Trophoblast cell (in vitro differentiated cells and primary cell): Measurements from ENCODE around the gene ALKBH4.

Source experiments
- DNase-seq, 2 donors: peaks; one replicate each; pipeline ENCODE4 v3.0.0-alpha.2; 2016
- H2AFZ ChIP-seq: 2 replicates; pipeline ENCODE4 v1.6.1; 2013; ENCODE audit warnings: low read length, moderate library complexity, mild to moderate bottlenecking; ENCODE audit not compliant: insufficient read depth, poor library complexity
- H2AK5ac ChIP-seq: 2 replicates; pipeline ENCODE4 v1.6.1; 2013; ENCODE audit warnings: mild to moderate bottlenecking, low read length
- H2BK120ac ChIP-seq: 2 replicates; pipeline ENCODE4 v1.6.1; 2013; ENCODE audit warnings: low read length, mild to moderate bottlenecking, moderate library complexity; ENCODE audit not compliant: insufficient read depth, poor library complexity
- H2BK12ac ChIP-seq: 2 replicates; pipeline ENCODE4 v1.6.1; 2013; ENCODE audit warnings: mild to moderate bottlenecking, low read length, moderate library complexity
- H2BK5ac ChIP-seq: 2 replicates; pipeline ENCODE4 v1.6.1; 2013; ENCODE audit warnings: low read length, low read depth, moderate library complexity, mild to moderate bottlenecking; ENCODE audit not compliant: poor library complexity
- H3K14ac ChIP-seq: 2 replicates; pipeline ENCODE4 v1.6.1; 2013; ENCODE audit warnings: mild to moderate bottlenecking, low read length
- H3K18ac ChIP-seq: 2 replicates; pipeline ENCODE4 v1.6.1; 2013; ENCODE audit warnings: mild to moderate bottlenecking, low read length
- H3K23ac ChIP-seq: 2 replicates; pipeline ENCODE4 v1.6.1; 2013; ENCODE audit warnings: low read length
- H3K27ac ChIP-seq: 2 replicates; pipeline ENCODE4 v1.5.1; 2013; ENCODE audit warnings: low read depth, mild to moderate bottlenecking, inconsistent platforms, low read length, moderate library complexity
- H3K27me3 ChIP-seq: 2 replicates; pipeline ENCODE4 v1.6.1; 2013; ENCODE audit warnings: inconsistent platforms, mild to moderate bottlenecking, low read length, moderate library complexity; ENCODE audit not compliant: insufficient read depth
- H3K36me3 ChIP-seq, 2 experiments: 1 replicate in 1 of 2; 2 replicates in 1 of 2; pipeline ENCODE4 v1.6.1; 2013; ENCODE audit warnings: low read length in 2 of 2, mild to moderate bottlenecking in 2 of 2, moderate library complexity in 1 of 2; ENCODE audit not compliant: insufficient read depth in 2 of 2, control insufficient read depth in 1 of 2
- H3K4ac ChIP-seq: 2 replicates; pipeline ENCODE4 v1.6.1; 2013; ENCODE audit warnings: low read depth, mild to moderate bottlenecking, low read length, moderate library complexity
- H3K4me1 ChIP-seq, 2 experiments: 1 replicate in 1 of 2; 2 replicates in 1 of 2; pipeline ENCODE4 v1.6.1; 2013; ENCODE audit warnings: low read length in 2 of 2, mild to moderate bottlenecking in 2 of 2, moderate library complexity in 1 of 2; ENCODE audit not compliant: insufficient read depth in 2 of 2, control insufficient read depth in 1 of 2
- H3K4me2 ChIP-seq: 2 replicates; pipeline ENCODE4 v1.6.1; 2013; ENCODE audit warnings: inconsistent platforms, mild to moderate bottlenecking, low read length, moderate library complexity
- H3K4me3 ChIP-seq: 2 replicates; pipeline ENCODE4 v1.5.1; 2013; ENCODE audit warnings: mild to moderate bottlenecking, low read depth, low read length, inconsistent platforms
- H3K79me1 ChIP-seq: one replicate; pipeline ENCODE4 v1.6.1; 2013; ENCODE audit warnings: low read length
- H3K79me2 ChIP-seq: 2 replicates; pipeline ENCODE4 v1.6.1; 2013; ENCODE audit warnings: low read length, mild to moderate bottlenecking; ENCODE audit not compliant: control insufficient read depth, insufficient read depth, poor library complexity
- H3K9ac ChIP-seq: 2 replicates; pipeline ENCODE4 v1.6.1; 2013; ENCODE audit warnings: mild to moderate bottlenecking, low read length
- H3K9me3 ChIP-seq: 2 replicates; pipeline ENCODE4 v1.6.1; 2013; ENCODE audit warnings: low read depth, mild to moderate bottlenecking, control low read depth, inconsistent platforms, low read length; ENCODE audit not compliant: insufficient read depth
- H4K12ac ChIP-seq: 2 replicates; pipeline ENCODE4 v1.6.1; 2013; ENCODE audit warnings: low read depth, mild to moderate bottlenecking, low read length, moderate library complexity
- H4K8ac ChIP-seq: 2 replicates; pipeline ENCODE4 v1.6.1; 2013; ENCODE audit warnings: low read depth, mild to moderate bottlenecking, low read length, moderate library complexity
- H4K91ac ChIP-seq: one replicate; pipeline ENCODE4 v1.6.1; 2013; ENCODE audit warnings: low read depth, mild to moderate bottlenecking, low read length, moderate library complexity
- WGBS: extraction: QIAGEN DNeasy Blood & Tissue Kit; methylation state at CpG from one replicate; pipeline ENCODE4 v1.1.7; 2013; ENCODE audit warnings: missing lambda C conversion rate; ENCODE audit not compliant: insufficient read length, insufficient coverage; ENCODE audit errors: extremely low coverage; 5-methylcytosine and 5-hydroxymethylcytosine counted together

ALKBH4 gene

DNA sequence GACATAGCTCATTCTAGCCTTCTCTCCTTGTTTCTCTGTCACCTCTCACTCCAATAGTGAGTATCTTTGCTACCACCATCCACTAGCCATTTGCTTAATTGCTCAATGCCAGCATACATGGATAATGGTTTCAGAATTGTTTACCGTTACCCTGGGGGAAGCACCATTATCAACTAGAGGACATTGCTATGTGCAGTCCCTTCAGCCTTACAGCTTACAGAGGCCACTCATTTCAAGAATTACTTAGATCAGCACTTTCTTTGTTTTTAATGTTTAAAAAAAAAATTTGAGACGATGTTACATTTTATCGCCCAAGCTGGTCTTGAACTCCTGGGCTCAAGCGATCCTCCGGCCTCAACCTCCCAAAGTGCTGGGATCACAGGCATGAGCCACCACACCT is 46.1 kb downstream of the ALKBH4 start:
- no CpG with 5 or more reads among the region's 5 CpGs for WGBS
- Histone ChIP-seq H3K9ac (no peak overlapping the region), H3K79me2 (no peaks in the 10 kb centered on the region), H3K14ac (no peak overlapping the region), H3K9me3 (peaks cover 1% of the 10 kb centered on the region), H2AK5ac (no peak overlapping the region), H3K4me2 (no peak overlapping the region), H3K18ac (no peak overlapping the region), H3K36me3 (peaks cover 41 to 61% of the 10 kb centered on the region in 2 experiments), H2BK120ac (no peak overlapping the region), H3K27me3 (no peaks in the 10 kb centered on the region), H2AFZ (no peak overlapping the region), H4K91ac (no peak overlapping the region), H2BK5ac (no peak overlapping the region), H3K23ac (no peak overlapping the region), H3K27ac (no peak overlapping the region), H3K4ac (no peak overlapping the region), H3K4me1 (no peaks in the 10 kb centered on the region), H4K12ac (no peak overlapping the region), H4K8ac (no peak overlapping the region), H3K79me1 (no peaks in the 10 kb centered on the region), H2BK12ac (no peak overlapping the region), H3K4me3 (no peak overlapping the region)
- DNase-seq = peak in 1 of 2 donors; percentile 32

GRCh38 chr7:102417105-102417504 is 47.6 kb downstream of the ALKBH4 start:
- H4K12ac ChIP-seq = no peak overlapping the region
- no peak overlapping the region for H2AK5ac ChIP-seq
- no peak overlapping the region for H3K4me2 ChIP-seq
- no peaks in the 10 kb centered on the region for H3K79me1 ChIP-seq
- H3K4ac ChIP-seq = no peak overlapping the region
- peaks cover 1% of the 10 kb centered on the region for H3K9me3 ChIP-seq
- no peak overlapping the region for H3K27ac ChIP-seq
- no CpG with 5 or more reads among the region's 3 CpGs for WGBS
- no peak overlapping the region for H3K18ac ChIP-seq
- H3K9ac ChIP-seq = no peak overlapping the region
- DNase-seq = no peak
- H3K4me3 ChIP-seq = no peak overlapping the region
- H2BK120ac ChIP-seq = no peak overlapping the region
- H3K79me2 ChIP-seq = no peaks in the 10 kb centered on the region
- H3K14ac ChIP-seq = no peak overlapping the region
- peaks cover 44 to 70% of the 10 kb centered on the region in 2 experiments for H3K36me3 ChIP-seq
- no peak overlapping the region for H3K23ac ChIP-seq
- no peak overlapping the region for H2BK5ac ChIP-seq
- no peak overlapping the region for H2AFZ ChIP-seq
- H3K4me1 ChIP-seq = no peaks in the 10 kb centered on the region
- H2BK12ac ChIP-seq = no peak overlapping the region
- H3K27me3 ChIP-seq = no peaks in the 10 kb centered on the region
- no peak overlapping the region for H4K8ac ChIP-seq
- no peak overlapping the region for H4K91ac ChIP-seq

GRCh38 chr7:102416406-102416805 is 48.3 kb downstream of the ALKBH4 start:
- no peaks in the 10 kb centered on the region for H3K4me1 ChIP-seq
- WGBS = no CpG with 5 or more reads among the region's 6 CpGs

DNA sequence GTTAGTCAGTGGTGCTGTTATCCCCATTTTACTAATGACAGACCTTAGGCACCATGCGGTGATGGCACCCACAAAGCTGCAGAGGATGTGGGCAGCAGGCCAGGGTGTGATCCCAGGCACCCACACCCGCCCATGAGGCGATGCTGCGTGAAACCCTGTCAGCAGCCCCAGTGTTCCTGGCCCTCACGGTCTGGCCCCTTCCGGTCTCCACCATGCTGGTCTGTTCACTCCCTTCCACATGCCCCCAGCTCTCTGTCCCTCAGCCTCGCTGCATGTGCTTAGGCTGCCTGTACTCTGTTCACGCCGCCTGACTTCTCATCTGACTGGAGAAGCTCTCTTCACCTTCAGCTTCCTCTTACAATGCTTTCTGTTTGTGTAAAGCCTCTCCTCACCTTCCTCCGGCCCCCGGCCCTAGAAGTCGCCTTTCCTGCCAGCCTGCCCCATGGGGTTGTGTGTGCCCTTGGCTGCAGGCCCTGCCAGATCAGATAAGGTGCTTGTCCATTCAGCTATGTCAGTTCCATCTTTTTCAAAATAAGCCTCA is 48.9 kb downstream of the ALKBH4 start:
- peaks cover 47 to 70% of the 10 kb centered on the region in 2 experiments for H3K36me3 ChIP-seq
- H2BK12ac ChIP-seq = no peak overlapping the region
- DNase-seq = no peak
- H3K27me3 ChIP-seq = no peaks in the 10 kb centered on the region
- no peak overlapping the region for H3K14ac ChIP-seq
- peaks cover 1% of the 10 kb centered on the region for H3K9me3 ChIP-seq
- no peak overlapping the region for H4K91ac ChIP-seq
- no peak overlapping the region for H3K4ac ChIP-seq
- H3K18ac ChIP-seq = no peak overlapping the region
- H3K79me2 ChIP-seq = no peaks in the 10 kb centered on the region
- no peak overlapping the region for H3K27ac ChIP-seq
- H3K9ac ChIP-seq = no peak overlapping the region
- H2AFZ ChIP-seq = no peak overlapping the region
- H2BK120ac ChIP-seq = no peak overlapping the region
- H3K4me3 ChIP-seq = no peak overlapping the region
- no peak overlapping the region for H3K4me2 ChIP-seq
- no peak overlapping the region for H2BK5ac ChIP-seq
- H3K23ac ChIP-seq = no peak overlapping the region
- H3K79me1 ChIP-seq = no peaks in the 10 kb centered on the region
- no peak overlapping the region for H4K12ac ChIP-seq
- no peaks in the 10 kb centered on the region for H3K4me1 ChIP-seq
- H2AK5ac ChIP-seq = no peak overlapping the region
- whole genome bisulfite sequencing = no CpG with 5 or more reads among the region's 12 CpGs
- H4K8ac ChIP-seq = no peak overlapping the region

More at GRCh38 chr7:102416406-102416805, 48.3 kb downstream of the ALKBH4 start:
- no peak overlapping the region for H2BK120ac ChIP-seq
- H2AK5ac ChIP-seq = no peak overlapping the region
- no peaks in the 10 kb centered on the region for H3K79me1 ChIP-seq
- H3K27me3 ChIP-seq = no peaks in the 10 kb centered on the region
- no peak overlapping the region for H4K91ac ChIP-seq
- H3K9me3 ChIP-seq = peaks cover 1% of the 10 kb centered on the region
- no peaks in the 10 kb centered on the region for H3K79me2 ChIP-seq
- no peak overlapping the region for H2BK12ac ChIP-seq
- no peak overlapping the region for H4K12ac ChIP-seq
- no peak overlapping the region for H2BK5ac ChIP-seq
- no peak overlapping the region for H3K18ac ChIP-seq
- no peak overlapping the region for H3K4ac ChIP-seq
- peaks cover 46 to 69% of the 10 kb centered on the region in 2 experiments for H3K36me3 ChIP-seq
- H4K8ac ChIP-seq = no peak overlapping the region
- no peak overlapping the region for H3K23ac ChIP-seq
- H3K14ac ChIP-seq = no peak overlapping the region
- H2AFZ ChIP-seq = no peak overlapping the region
- H3K9ac ChIP-seq = no peak overlapping the region
- DNase-seq = no peak
- no peak overlapping the region for H3K4me2 ChIP-seq
- no peak overlapping the region for H3K27ac ChIP-seq
- H3K4me3 ChIP-seq = no peak overlapping the region
